Measurements from ENCODE around the gene ADAMTS13.

DNA sequence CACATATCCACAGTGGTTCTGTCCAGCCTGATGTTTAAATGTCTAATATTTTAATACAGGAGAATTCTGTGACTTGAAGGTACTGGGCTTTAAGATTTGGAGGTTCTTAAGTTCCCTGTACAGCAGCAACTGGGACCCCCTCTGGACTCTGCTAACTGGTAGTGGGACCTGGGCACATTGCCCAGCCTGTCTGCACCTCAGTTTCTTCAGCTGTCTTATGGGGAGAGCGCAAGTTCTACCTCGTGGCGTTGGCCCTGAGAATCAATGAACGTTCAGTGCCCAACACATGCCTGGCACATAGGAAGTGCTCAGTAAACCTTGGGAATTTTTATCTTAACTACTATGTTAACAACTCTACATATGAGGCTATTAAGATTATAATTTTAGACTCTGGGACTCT is 55.3 kb downstream of the ADAMTS13 start:
- TF ChIP-seq, protein P1, sequence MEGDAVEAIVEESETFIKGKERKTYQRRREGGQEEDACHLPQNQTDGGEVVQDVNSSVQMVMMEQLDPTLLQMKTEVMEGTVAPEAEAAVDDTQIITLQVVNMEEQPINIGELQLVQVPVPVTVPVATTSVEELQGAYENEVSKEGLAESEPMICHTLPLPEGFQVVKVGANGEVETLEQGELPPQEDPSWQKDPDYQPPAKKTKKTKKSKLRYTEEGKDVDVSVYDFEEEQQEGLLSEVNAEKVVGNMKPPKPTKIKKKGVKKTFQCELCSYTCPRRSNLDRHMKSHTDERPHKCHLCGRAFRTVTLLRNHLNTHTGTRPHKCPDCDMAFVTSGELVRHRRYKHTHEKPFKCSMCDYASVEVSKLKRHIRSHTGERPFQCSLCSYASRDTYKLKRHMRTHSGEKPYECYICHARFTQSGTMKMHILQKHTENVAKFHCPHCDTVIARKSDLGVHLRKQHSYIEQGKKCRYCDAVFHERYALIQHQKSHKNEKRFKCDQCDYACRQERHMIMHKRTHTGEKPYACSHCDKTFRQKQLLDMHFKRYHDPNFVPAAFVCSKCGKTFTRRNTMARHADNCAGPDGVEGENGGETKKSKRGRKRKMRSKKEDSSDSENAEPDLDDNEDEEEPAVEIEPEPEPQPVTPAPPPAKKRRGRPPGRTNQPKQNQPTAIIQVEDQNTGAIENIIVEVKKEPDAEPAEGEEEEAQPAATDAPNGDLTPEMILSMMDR (IDR thresholded peaks at IDR 0.05): no peak
- no peak for TF ChIP-seq POLR2A (IDR thresholded peaks at IDR 0.05)
